IMR-90 (cell line): ENCODE measurements around the gene NPR2. TPM values are rescaled to one million over a fixed set of nuclear protein-coding genes. Genes with fewer than 3 reads are reported as not detected.

Source experiments
- ATAC-seq: fragments of 200-7000 bp; cut with Tn5 transposase; 2 replicates; pipeline ENCODE4 v1.9.1; 2020; ENCODE audit warnings: low read depth, mild to moderate bottlenecking, moderate library complexity
- BruUV-seq: library from RNA; stranded (reverse); fragments of 400-500 nt; replicated peaks from 2 replicates; lab custom pipeline; 2021; lab: Mats Ljungman, UMichigan
- CTCF ChIA-PET: fragments of 300-600 bp; formaldehyde crosslinking; extraction: SDS; loops from one replicate; lab custom pipeline; 2021; ENCODE audit warnings: antibody characterized with exemption; lab: Yijun Ruan, JAX
- POLR2A ChIA-PET: fragments of 300-600 bp; sonication (Branson Sonifier 250); formaldehyde crosslinking; loops from one replicate; lab custom pipeline; 2022; ENCODE audit warnings: antibody characterized with exemption; ENCODE audit not compliant: unreplicated experiment; lab: Charles Lee
- DNase-seq: peaks from one replicate; pipeline ENCODE4 v3.0.0; 2013
- H2AFZ ChIP-seq: replicated peaks from 2 replicates; pipeline ENCODE3; 2013; ENCODE audit warnings: low read length, mild to moderate bottlenecking; ENCODE audit not compliant: poor library complexity
- H2AK5ac ChIP-seq: 2 replicates; pipeline ENCODE4 v1.6.1; 2013; ENCODE audit warnings: low read depth, low read length, inconsistent platforms
- H2AK9ac ChIP-seq: replicated peaks from 2 replicates; pipeline ENCODE3; 2013; ENCODE audit warnings: mild to moderate bottlenecking, low read depth, low read length, moderate library complexity; ENCODE audit not compliant: poor library complexity
- H2BK120ac ChIP-seq: 2 replicates; pipeline ENCODE4 v1.6.1; 2013; ENCODE audit warnings: low read depth, low read length, inconsistent platforms
- H2BK15ac ChIP-seq: 3 replicates; pipeline ENCODE4 v1.6.1; 2013; ENCODE audit warnings: low read depth, low read length, inconsistent platforms
- H2BK20ac ChIP-seq: 2 replicates; pipeline ENCODE4 v1.6.1; 2013; ENCODE audit warnings: low read depth, mild to moderate bottlenecking, inconsistent platforms, low read length, moderate library complexity
- H2BK5ac ChIP-seq: 2 replicates; pipeline ENCODE4 v1.6.1; 2013; ENCODE audit warnings: mild to moderate bottlenecking, low read depth, low read length, inconsistent platforms; ENCODE audit not compliant: poor library complexity, severe bottlenecking
- H3K14ac ChIP-seq: replicated peaks from 2 replicates; pipeline ENCODE4 v1.6.1; 2013; ENCODE audit warnings: low read depth, low read length, inconsistent platforms
- H3K18ac ChIP-seq: 2 replicates; pipeline ENCODE4 v1.6.1; 2013; ENCODE audit warnings: low read depth, low read length, control low read depth
- H3K23ac ChIP-seq: 2 replicates; pipeline ENCODE4 v1.6.1; 2013; ENCODE audit warnings: low read depth, low read length, inconsistent platforms
- H3K27ac ChIP-seq: 2 replicates; pipeline ENCODE4 v1.5.1; 2013; ENCODE audit warnings: mild to moderate bottlenecking, control low read depth, low read length; ENCODE audit not compliant: insufficient read depth
- H3K27me3 ChIP-seq: 2 replicates; pipeline ENCODE4 v1.6.1; 2013; ENCODE audit warnings: low read length; ENCODE audit not compliant: control insufficient read depth, insufficient read depth
- H3K36me3 ChIP-seq: 2 replicates; pipeline ENCODE4 v1.6.1; 2013; ENCODE audit warnings: low read length, mixed read lengths; ENCODE audit not compliant: control insufficient read depth, insufficient read depth
- H3K4ac ChIP-seq: 2 replicates; pipeline ENCODE4 v1.6.1; 2013; ENCODE audit warnings: low read depth, low read length, inconsistent platforms
- H3K4me1 ChIP-seq: 2 replicates; pipeline ENCODE4 v1.6.1; 2013; ENCODE audit warnings: low read length, mixed read lengths; ENCODE audit not compliant: control insufficient read depth, insufficient read depth
- H3K4me2 ChIP-seq: 2 replicates; pipeline ENCODE4 v1.6.1; 2013; ENCODE audit warnings: low read depth, mild to moderate bottlenecking, control low read depth, low read length, moderate library complexity
- H3K4me3 ChIP-seq: 2 replicates; pipeline ENCODE4 v1.5.1; 2013; ENCODE audit warnings: low read depth, mild to moderate bottlenecking, control low read depth, low read length, moderate library complexity; ENCODE audit not compliant: insufficient read depth
- H3K56ac ChIP-seq: 2 replicates; pipeline ENCODE4 v1.6.1; 2013; ENCODE audit warnings: low read length, inconsistent platforms; ENCODE audit not compliant: insufficient read depth; ENCODE audit errors: extremely low read depth
- H3K79me1 ChIP-seq, 2 experiments: 2 replicates each; pipeline ENCODE4 v1.6.1; 2013; ENCODE audit warnings: low read length in 2 of 2, inconsistent platforms in 1 of 2, low read depth in 1 of 2
- H3K9ac ChIP-seq: 2 replicates; pipeline ENCODE4 v1.6.1; 2013; ENCODE audit warnings: low read depth, low read length, control low read depth
- H3K9me1 ChIP-seq: 2 replicates; pipeline ENCODE4 v1.6.1; 2013; ENCODE audit warnings: low read length, inconsistent platforms; ENCODE audit not compliant: insufficient read depth
- H3K9me3 ChIP-seq: 2 replicates; pipeline ENCODE4 v1.6.1; 2013; ENCODE audit warnings: low read length; ENCODE audit not compliant: control insufficient read depth, insufficient read depth
- H4K20me1 ChIP-seq: 2 replicates; pipeline ENCODE4 v1.6.1; 2013; ENCODE audit warnings: low read length, inconsistent platforms; ENCODE audit not compliant: insufficient read depth
- H4K5ac ChIP-seq: 2 replicates; pipeline ENCODE4 v1.6.1; 2013; ENCODE audit warnings: mild to moderate bottlenecking, low read depth, low read length, control low read depth
- H4K8ac ChIP-seq, 2 experiments: 2 replicates each; pipeline ENCODE4 v1.6.1; 2013; ENCODE audit warnings: low read depth in 2 of 2, low read length in 2 of 2, control low read depth in 1 of 2, inconsistent platforms in 1 of 2
- H4K91ac ChIP-seq: 2 replicates; pipeline ENCODE4 v1.6.1; 2013; ENCODE audit warnings: low read depth, low read length, inconsistent platforms; ENCODE audit not compliant: insufficient read depth
- CEBPB ChIP-seq: IDR thresholded peaks from 2 replicates; pipeline ENCODE4 v1.6.1; 2012; ENCODE audit warnings: low read depth, low read length, improper control_type of control experiment
- CTCF ChIP-seq: conservative IDR thresholded peaks from 2 replicates; pipeline ENCODE4 v1.5.1; 2012; ENCODE audit warnings: mild to moderate bottlenecking, low read depth, low read length, improper control_type of control experiment
- ELK1 ChIP-seq: fragments of 150-350 bp; IDR thresholded peaks from 2 replicates; pipeline ENCODE4 v1.6.1; 2016; ENCODE audit warnings: low read depth, mild to moderate bottlenecking, low read length, moderate library complexity, borderline replicate concordance
- MAFK ChIP-seq: IDR thresholded peaks from 2 replicates; pipeline ENCODE4 v1.6.1; 2012; ENCODE audit warnings: low read depth, low read length, improper control_type of control experiment
- NFE2L2 ChIP-seq: fragments of 150-350 bp; IDR thresholded peaks from 2 replicates; pipeline ENCODE4 v1.6.1; 2016; ENCODE audit warnings: low read depth, mild to moderate bottlenecking, low read length
- POLR2A ChIP-seq: IDR thresholded peaks from 2 replicates; pipeline ENCODE4 v1.6.1; 2012; ENCODE audit warnings: mild to moderate bottlenecking, low read depth, low read length
- RAD21 ChIP-seq: IDR thresholded peaks from 2 replicates; pipeline ENCODE4 v1.6.1; 2012; ENCODE audit warnings: low read length, improper control_type of control experiment
- WGBS, 2 experiments: methylation state at CpG; one replicate each; pipeline versions ENCODE4 v1.1.5 to v1.1.7; 2013; ENCODE audit warnings: missing lambda C conversion rate in 2 of 2; ENCODE audit not compliant: insufficient read length in 1 of 2; ENCODE audit errors: extremely low coverage in 2 of 2; 5-methylcytosine and 5-hydroxymethylcytosine counted together
- dilution Hi-C: fragments of 300-500 bp; cut with HindIII; formaldehyde crosslinking; loops from one replicate; pipeline ENCODE4 v1.14.3; 2018; ENCODE audit warnings: low sequenced_read_pairs; ENCODE audit not compliant: unreplicated experiment
- in situ Hi-C: fragments of 300-500 bp; cut with MboI; formaldehyde crosslinking; loops from 3 replicates; pipeline ENCODE4 v1.14.3; 2019; ENCODE audit warnings: low sequenced_read_pairs, inconsistent platforms, mixed read lengths
- intact Hi-C: fragments of 100-400 bp; cut with micrococcal nuclease; formaldehyde crosslinking; loops from 2 replicates; pipeline ENCODE4 v1.10.0; 2022
- polyA plus RNA-seq, 3 experiments: library from polyadenylated mRNA; depleted of rRNA; stranded (reverse); fragments of >200 nt; gene quantifications; 2 replicates each; pipeline ENCODE4 v1.2.3, GENCODE V29; 2012; ENCODE audit warnings: low replicate concordance in 1 of 3
- total RNA-seq: library from RNA; depleted of rRNA; stranded (reverse); fragments of >200 nt; gene quantifications from 2 replicates; pipeline ENCODE4 v1.2.3, GENCODE V29; 2012

Gene NPR2
- total and polyA plus RNA-seq, 2 of the 4 experiments (the other 2 are of a cell fraction): 5.2 to 35.7 TPM

GRCh38 chr9:35840881-35841644 lies 49.7 kb downstream of the NPR2 start:
- BruUV-seq: no TSS peak
- ChIA-PET POLR2A (no interaction called here), CTCF (interaction anchor here (1.2 kb wide), 1 partner anchor 15 kb away, joined by 3 read pairs; no protein-coding TSS in a partner anchor)
- peaks cover 2% of the 10 kb centered on the region; the same call in 1 of the 2 replicates for H3K36me3 ChIP-seq
- no peaks in the 10 kb centered on the region for H3K27me3 ChIP-seq
- no peak overlapping the region for H2BK120ac ChIP-seq
- in situ Hi-C loops: no loop called here
- no peaks in the 10 kb centered on the region for H3K9me3 ChIP-seq
- H3K9me1 ChIP-seq: peaks cover 15% of the 10 kb centered on the region
- no peak overlapping the region for H3K9ac ChIP-seq
- H4K5ac ChIP-seq: no peak overlapping the region
- H3K56ac ChIP-seq: no peak overlapping the region
- H4K91ac ChIP-seq: no peak overlapping the region
- H4K20me1 ChIP-seq: peaks cover 9% of the 10 kb centered on the region; the same call in 1 of the 2 replicates
- no peak overlapping the region for H2BK20ac ChIP-seq
- 93% methylated on average over 8 of the region's 15 CpGs; no CpG with 5 or more reads in 1 of the 2 experiments for WGBS, 2 experiments
- intact Hi-C loops: no loop called here
- H2BK5ac ChIP-seq: no peak overlapping the region
- no peak overlapping the region for H2BK15ac ChIP-seq
- H3K4me3 ChIP-seq: no peak overlapping the region
- H3K27ac ChIP-seq: no peak overlapping the region
- no peak overlapping the region for H2AFZ ChIP-seq
- no peak for ATAC-seq
- no peak overlapping the region for H3K14ac ChIP-seq
- H2AK5ac ChIP-seq: no peak overlapping the region
- no peak overlapping the region for H3K4ac ChIP-seq
- H4K8ac ChIP-seq: no peak overlapping the region
- peaks cover 17% of the 10 kb centered on the region for H3K4me1 ChIP-seq
- peaks cover 3 to 4% of the 10 kb centered on the region in 2 experiments; a peak in 1 of 4 replicates for H3K79me1 ChIP-seq
- no peak overlapping the region for H3K4me2 ChIP-seq
- H3K23ac ChIP-seq: no peak overlapping the region
- no peak overlapping the region for H3K18ac ChIP-seq
- no peak overlapping the region for H2AK9ac ChIP-seq
- dilution Hi-C loops: no loop called here
- DNase-seq: no peak
- no peak for TF ChIP-seq POLR2A
- TF ChIP-seq ELK1: no peak
- no peak for TF ChIP-seq CTCF
- TF ChIP-seq MAFK: no peak
- TF ChIP-seq NFE2L2: no peak
- TF ChIP-seq RAD21: no peak
- TF ChIP-seq CEBPB: no peak
